IgD-negative memory B cell (primary cell): Measurements from ENCODE around the gene CD24. TPM values are rescaled to one million over a fixed set of nuclear protein-coding genes. Genes with fewer than 3 reads are reported as not detected.
"Not testable (repeated sequence)": the region's sequence is repeated elsewhere in the genome, so short reads cannot be mapped to it uniquely, and the experiment has no call there.

ENCODE experiments used
- H3K27ac Mint-ChIP-seq, 3 donors: one replicate each; pipeline ENCODE4 v1.8.0; 2020 to 2022; ENCODE audit warnings: mild to moderate bottlenecking in 3 of 3, mixed read lengths in 3 of 3, moderate library complexity in 1 of 3
- H3K27me3 Mint-ChIP-seq: one replicate; pipeline ENCODE4 v1.8.0; 2021; ENCODE audit warnings: mixed read lengths
- H3K36me3 Mint-ChIP-seq: one replicate; pipeline ENCODE4 v1.8.0; 2020; ENCODE audit warnings: mild to moderate bottlenecking, mixed read lengths
- H3K4me1 Mint-ChIP-seq, 3 donors: one replicate each; pipeline ENCODE4 v1.8.0; 2020 to 2022; ENCODE audit warnings: mixed read lengths in 3 of 3, mild to moderate bottlenecking in 1 of 3
- H3K4me3 Mint-ChIP-seq, 4 donors: one replicate each; pipeline ENCODE4 v1.8.0; 2020 to 2022; ENCODE audit warnings: mild to moderate bottlenecking in 4 of 4, mixed read lengths in 4 of 4, moderate library complexity in 3 of 4
- H3K9me3 Mint-ChIP-seq, 3 donors: one replicate each; pipeline ENCODE4 v1.8.0; 2020 to 2021; ENCODE audit warnings: mixed read lengths in 3 of 3, mild to moderate bottlenecking in 1 of 3
- polyA plus RNA-seq: library from polyadenylated mRNA; unstranded; fragments of 300-500 nt; fragmentation: Illumina TruSeq; gene quantifications from one replicate; pipeline ENCODE4 v1.2.3, GENCODE V29; 2021

CD24 gene, protein sequence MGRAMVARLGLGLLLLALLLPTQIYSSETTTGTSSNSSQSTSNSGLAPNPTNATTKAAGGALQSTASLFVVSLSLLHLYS
- 261 TPM for polyA plus RNA-seq

DNA sequence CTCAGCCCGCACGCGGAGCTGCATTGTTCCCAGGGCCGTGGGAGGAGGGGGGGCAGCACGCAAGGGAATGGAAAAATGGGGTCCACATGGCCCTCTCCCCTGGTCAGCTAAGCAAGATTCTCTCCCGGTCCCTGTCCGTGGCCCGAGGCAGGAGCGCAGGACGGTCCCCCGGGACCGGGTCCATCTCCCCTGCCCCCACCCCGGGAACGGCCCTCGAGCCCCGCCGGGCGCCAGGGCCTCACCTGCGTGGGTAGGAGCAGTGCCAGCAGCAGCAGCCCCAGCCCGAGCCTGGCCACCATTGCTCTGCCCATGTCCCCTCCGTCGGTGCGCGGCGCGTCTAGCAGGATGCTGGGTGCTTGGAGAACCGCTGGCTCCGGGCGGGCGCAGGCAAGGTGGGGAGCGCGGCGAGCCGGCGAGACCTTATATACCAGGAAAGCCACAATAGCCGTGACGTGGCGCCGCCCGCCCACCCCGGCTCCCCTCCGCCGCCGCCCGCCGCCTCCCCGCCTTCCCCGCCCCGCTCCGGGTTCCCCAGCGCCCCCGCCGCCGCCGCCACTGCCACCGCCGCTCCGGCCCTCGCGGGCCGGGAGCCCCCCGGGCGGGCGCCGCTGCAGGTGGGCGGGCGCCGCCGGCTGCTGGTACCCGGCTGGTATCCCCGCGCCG is at the start of gene CD24:
Gene CD24, minus strand, starts transcription at position 394 of the 663 bp plus-strand sequence. Its CDS starts 83 bp downstream, at position 311.
- Mint-ChIP-seq H3K27me3 (no peaks in the 10 kb centered on the region), H3K9me3 (no peaks in the 10 kb centered on the region), H3K27ac (peak within 1 kb of the TSS; percentile 92 to 96 (median 95))

DNA sequence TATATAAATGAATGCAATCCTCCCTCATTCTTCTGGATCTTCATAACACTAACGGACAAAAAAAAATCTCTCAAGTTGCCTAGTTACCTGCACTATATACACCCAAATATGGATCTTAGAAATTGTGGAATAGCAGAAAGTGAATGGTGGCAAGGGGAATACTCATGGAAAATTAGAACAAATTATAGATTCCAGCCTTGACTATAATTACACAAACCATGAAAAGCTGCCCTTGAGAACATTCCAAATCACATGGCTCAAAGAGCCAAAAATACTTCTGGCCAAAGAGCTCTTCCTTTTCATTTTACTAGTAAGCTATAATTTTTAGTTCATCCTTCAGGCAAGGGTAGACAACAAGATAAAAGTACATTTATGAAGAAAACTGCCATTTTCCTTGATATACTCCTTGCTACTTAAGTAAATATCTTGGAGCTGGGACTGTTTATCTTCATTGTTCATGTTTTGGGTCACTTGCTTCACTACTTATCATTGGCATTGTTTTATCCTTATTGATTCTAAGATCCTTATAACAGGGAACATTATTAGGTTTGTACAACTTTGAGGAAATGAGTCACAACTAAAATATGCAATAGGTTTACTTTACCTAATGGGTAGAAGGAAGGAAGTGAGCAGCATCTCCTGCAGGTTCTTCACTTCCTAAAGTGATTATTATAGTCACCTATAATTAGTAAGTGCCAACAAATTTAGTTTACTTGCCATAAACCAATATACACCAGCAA is 47.1 kb upstream of the CD24 start:
- Mint-ChIP-seq H3K27ac (peak overlapping the region in 1 of 3 donors; percentile 12), H3K4me3 (peak overlapping the region in 1 of 4 donors; percentile 8), H3K4me1 (peaks cover 9 to 13% (median 13%) of the 10 kb centered on the region in 3 donors)

More for the DNA sequence above, at the start of gene CD24:
- Mint-ChIP-seq H3K4me1 (peaks cover 21 to 32% (median 31%) of the 10 kb centered on the region in 3 donors), H3K36me3 (peaks cover 7% of the 10 kb centered on the region), H3K4me3 (peak within 1 kb of the TSS; percentile 95 to 98 (median 98))

DNA sequence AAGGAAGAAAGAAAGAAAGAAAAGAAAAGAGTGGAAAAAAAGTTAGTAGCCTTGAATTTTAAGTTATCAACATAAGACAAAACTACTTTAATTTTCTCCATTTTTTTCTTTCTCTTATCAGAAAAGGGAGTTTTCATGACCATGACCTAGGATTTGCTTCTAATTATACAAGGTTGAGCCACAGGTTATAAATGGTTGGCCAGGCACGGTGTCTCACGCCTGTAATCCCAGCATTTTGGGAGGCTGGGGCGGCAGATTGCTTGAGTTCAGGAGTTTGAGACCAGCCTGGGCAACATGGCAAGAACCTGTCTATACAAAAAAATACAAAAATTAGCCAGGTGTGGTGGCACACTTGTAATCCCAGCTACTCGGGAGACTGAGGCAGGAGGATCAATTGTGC is 45.7 kb upstream of the CD24 start:
- H3K36me3 Mint-ChIP-seq, result no peaks in the 10 kb centered on the region
- H3K9me3 Mint-ChIP-seq, result no peaks in the 10 kb centered on the region
- peaks cover 9 to 10% (median 9%) of the 10 kb centered on the region in 3 donors for H3K4me1 Mint-ChIP-seq
- H3K27ac Mint-ChIP-seq, result no peak overlapping the region
- H3K27me3 Mint-ChIP-seq, result peaks cover 3% of the 10 kb centered on the region
- no peak overlapping the region for H3K4me3 Mint-ChIP-seq

More for the DNA sequence above, 47.1 kb upstream of the CD24 start:
- no peaks in the 10 kb centered on the region for H3K9me3 Mint-ChIP-seq
- H3K36me3 Mint-ChIP-seq, result no peaks in the 10 kb centered on the region
- peaks cover 1% of the 10 kb centered on the region for H3K27me3 Mint-ChIP-seq

DNA sequence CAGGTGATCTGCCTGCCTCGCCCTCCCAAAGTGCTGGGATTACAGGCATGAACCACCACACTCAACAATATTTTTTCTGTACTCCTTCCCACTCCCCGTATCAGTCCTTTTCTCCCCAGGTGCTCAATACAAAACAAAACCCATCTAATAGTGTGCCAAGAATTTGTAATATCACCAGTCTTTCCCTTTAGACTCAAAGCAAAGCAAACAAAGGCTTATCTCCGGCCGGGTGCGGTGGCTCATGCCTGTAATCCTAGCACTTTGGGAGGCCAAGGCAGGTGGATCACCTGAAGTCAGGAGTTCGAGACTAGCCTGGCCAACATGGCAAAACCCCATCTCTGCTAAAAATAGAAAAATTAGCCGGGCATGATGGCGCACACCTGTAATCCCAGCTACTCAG is 45.1 kb upstream of the CD24 start:
- H3K27me3 Mint-ChIP-seq, H3K36me3 Mint-ChIP-seq, H3K4me1 Mint-ChIP-seq, H3K4me3 Mint-ChIP-seq, H3K9me3 Mint-ChIP-seq, H3K27ac Mint-ChIP-seq: not testable (repeated sequence)

DNA sequence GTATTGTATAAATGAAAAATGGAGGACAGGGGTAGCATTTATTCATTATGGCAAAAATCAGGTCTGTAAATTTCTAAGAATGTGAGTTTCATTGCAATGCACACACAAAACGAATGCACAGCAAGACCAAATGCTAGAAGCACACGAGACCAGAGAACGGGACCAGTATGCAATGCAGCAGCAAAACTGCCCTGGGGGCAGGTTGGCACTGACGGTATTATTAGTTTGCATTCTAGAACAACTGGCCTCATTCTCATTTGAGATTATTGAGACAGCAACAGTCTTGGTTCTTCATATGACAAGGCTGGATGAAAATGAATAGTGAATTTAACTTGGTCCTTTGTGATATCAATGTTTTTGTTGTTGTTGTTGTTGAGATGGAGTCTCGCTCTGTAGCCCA is 44.5 kb upstream of the CD24 start:
- Mint-ChIP-seq H3K27ac (no peak overlapping the region), H3K9me3 (no peaks in the 10 kb centered on the region), H3K4me3 (no peak overlapping the region), H3K27me3 (peaks cover 3% of the 10 kb centered on the region), H3K36me3 (no peaks in the 10 kb centered on the region), H3K4me1 (peaks cover 9 to 10% (median 9%) of the 10 kb centered on the region in 3 donors)

DNA sequence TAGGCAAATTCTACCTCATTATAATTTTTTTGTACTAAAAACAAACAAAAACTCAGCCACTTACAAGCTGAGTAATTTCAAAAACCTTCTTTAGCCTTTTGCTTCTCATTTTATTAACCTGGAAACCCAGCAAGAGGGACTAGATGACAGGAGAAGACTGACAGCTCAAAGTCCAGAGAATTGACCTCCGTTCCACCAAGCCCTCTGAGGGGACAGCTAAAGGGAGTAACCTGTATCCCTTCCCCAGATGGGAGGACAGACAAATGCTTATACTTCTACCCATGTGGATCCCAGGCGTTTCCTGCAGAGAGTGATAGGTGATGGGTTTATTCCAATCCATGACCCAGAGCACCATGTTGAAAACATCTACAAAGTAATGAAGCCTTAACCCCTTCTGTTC is 35.0 kb upstream of the CD24 start:
- Mint-ChIP-seq H3K27ac (peak overlapping the region in 1 of 3 donors; percentile 14), H3K9me3 (peaks cover 0 to 1% (median 0%) of the 10 kb centered on the region in 3 donors), H3K4me3 (no peak overlapping the region), H3K36me3 (no peaks in the 10 kb centered on the region), H3K27me3 (no peaks in the 10 kb centered on the region), H3K4me1 (no peaks in the 10 kb centered on the region)

DNA sequence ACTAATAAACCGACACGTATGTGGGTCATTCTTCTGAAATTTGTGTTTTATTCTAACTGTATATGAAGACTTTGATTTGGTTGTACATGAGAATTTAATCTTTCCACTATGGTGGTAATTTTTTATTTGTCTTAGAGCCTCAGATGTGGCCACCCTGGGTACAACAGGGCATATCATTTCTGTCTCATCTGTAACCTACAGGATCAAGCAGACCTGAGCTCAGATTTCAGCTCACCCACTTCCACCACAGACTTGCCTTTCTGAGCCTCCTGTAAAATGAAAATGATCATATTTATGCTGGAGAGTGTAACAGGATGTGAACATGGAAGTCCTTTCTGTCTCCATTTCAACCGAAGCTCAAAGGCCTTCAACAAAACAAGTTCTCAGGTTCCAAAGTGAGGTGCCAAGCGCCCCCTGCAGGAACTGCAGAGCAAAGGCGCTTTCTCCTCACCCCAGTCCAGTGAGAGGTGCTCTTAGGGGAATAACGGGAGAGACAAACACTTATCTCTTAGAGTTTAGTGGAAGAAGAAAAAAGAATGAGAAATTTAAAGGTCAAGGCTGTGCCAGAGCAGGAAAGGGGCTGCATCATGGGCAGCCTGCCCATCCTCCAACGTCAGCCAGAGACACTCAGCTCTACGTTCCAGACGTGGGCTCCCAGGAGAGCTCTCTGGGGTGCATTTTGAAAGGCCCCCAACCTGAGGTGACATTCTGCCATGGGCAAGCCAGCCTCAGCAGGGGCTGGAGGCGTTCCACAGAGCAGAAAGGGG is 23.0 kb upstream of the CD24 start:
- Mint-ChIP-seq H3K27me3 (peaks cover 2% of the 10 kb centered on the region), H3K9me3 (no peaks in the 10 kb centered on the region), H3K27ac (peak overlapping the region in 1 of 3 donors; percentile 28), H3K4me1 (peaks cover 2 to 5% (median 3%) of the 10 kb centered on the region in 3 donors), H3K36me3 (no peaks in the 10 kb centered on the region), H3K4me3 (no peak overlapping the region)

DNA sequence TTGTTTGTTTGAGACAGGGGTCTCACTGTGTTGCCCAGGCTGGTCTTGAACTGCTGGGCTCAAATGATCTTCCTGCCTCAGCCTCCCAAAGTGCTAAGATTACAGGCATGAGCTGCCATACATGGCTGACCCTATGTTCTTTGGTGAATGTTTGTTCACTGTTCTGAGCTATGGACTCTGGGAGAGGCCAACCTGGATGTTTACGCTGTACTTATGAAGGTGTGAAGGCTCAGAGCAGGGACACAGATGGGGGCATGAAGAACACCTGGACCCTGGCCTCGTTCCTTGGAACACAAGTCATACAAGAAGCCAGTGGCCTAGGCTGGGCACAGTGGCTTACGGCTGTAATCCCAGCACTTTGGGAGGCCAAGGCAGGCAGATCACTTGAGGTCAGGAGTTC is 21.1 kb upstream of the CD24 start:
- Mint-ChIP-seq H3K27ac (no peak overlapping the region), H3K27me3 (peaks cover 2% of the 10 kb centered on the region), H3K4me1 (peaks cover 2 to 5% (median 3%) of the 10 kb centered on the region in 3 donors), H3K9me3 (no peaks in the 10 kb centered on the region), H3K4me3 (no peak overlapping the region), H3K36me3 (no peaks in the 10 kb centered on the region)

DNA sequence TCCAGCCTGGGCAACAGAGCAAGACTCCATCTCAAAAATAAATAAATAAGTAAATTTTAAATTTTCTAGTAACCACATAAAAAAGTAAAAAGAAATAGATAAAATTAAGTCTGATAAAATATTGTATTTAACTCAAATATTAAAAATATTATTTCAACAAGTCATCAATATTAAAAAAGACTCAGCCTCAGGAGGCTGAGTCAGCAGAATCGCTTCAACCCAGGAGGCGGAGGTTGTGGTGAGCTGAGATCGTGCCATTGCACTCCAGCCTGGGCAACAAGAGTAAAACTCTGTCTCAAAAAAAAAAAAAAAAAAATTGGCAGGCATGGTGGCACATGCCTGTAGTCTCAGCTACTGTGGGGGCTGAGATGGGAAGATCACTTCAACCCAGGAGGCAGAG is 15.2 kb upstream of the CD24 start:
- H3K27me3 Mint-ChIP-seq, H3K9me3 Mint-ChIP-seq, H3K27ac Mint-ChIP-seq, H3K4me1 Mint-ChIP-seq, H3K36me3 Mint-ChIP-seq, H3K4me3 Mint-ChIP-seq: not testable (repeated sequence)

DNA sequence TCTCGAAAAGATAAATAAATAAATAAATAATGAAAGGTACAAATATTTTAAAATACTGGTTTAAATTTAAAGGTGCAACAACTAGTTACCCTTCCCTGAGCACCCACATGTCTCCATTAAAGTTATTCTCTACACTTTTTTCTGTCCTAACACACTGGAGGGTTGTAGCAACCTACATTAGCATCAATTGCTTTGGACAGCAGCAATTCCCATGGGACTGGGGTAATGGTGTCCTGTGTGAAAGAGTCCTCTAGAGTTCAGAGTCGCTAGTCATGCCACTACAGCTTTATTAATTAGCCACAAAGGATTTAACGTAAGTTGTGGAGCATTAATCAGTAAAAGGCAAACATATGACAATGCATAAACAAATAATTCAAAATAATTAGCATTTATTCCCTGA is 14.1 kb upstream of the CD24 start:
- no peaks in the 10 kb centered on the region for H3K36me3 Mint-ChIP-seq
- H3K4me1 Mint-ChIP-seq, result no peaks in the 10 kb centered on the region
- H3K27ac Mint-ChIP-seq, result no peak overlapping the region
- H3K9me3 Mint-ChIP-seq, result no peaks in the 10 kb centered on the region
- H3K27me3 Mint-ChIP-seq, result peaks cover 2% of the 10 kb centered on the region
- H3K4me3 Mint-ChIP-seq, result no peak overlapping the region

DNA sequence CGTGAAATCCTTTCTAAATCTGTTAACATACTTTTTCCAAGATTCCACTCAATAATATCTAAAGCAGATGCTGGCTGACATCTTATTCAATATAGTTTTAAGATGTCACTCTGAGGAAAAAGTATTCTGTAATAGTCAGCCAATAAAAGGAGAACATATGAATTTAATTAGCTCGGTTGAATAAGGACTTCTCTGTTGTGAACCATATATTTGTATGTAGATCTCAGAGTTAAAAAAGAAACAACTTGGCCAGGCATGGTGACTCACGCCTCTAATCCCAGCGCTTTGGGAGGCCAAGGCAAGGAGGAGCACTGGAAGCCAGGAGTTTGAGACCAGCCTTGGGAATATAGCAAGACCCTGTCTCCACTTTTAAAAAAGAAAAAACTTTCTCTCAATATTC is 7.4 kb upstream of the CD24 start:
- Mint-ChIP-seq H3K4me3 (no peak overlapping the region), H3K4me1 (peaks cover 6 to 10% (median 7%) of the 10 kb centered on the region in 3 donors), H3K36me3 (no peaks in the 10 kb centered on the region), H3K9me3 (no peaks in the 10 kb centered on the region), H3K27ac (no peak overlapping the region), H3K27me3 (peaks cover 2% of the 10 kb centered on the region)

DNA sequence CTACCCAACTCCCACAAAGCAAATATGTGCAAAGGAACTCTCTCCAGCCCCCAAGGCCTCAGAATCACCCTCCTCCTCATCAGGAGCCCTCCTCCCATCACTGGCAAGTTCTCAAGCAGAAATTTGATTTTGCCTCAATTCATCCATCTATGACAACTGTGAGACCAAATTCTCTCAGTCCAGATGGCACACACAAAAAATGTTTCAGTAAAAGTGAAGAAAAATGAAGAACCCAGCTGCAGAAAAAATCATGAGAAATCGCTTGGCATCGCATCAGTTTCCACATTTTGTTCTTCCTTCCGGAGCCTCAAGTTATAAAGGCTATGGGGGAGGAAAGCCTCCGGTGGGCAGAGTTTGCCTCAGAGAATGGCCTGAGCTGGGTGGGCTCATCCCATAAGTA is 6.4 kb upstream of the CD24 start:
- no peak overlapping the region for H3K27ac Mint-ChIP-seq
- peaks cover 11 to 15% (median 11%) of the 10 kb centered on the region in 3 donors for H3K4me1 Mint-ChIP-seq
- no peaks in the 10 kb centered on the region for H3K9me3 Mint-ChIP-seq
- peaks cover 2% of the 10 kb centered on the region for H3K27me3 Mint-ChIP-seq
- no peaks in the 10 kb centered on the region for H3K36me3 Mint-ChIP-seq
- H3K4me3 Mint-ChIP-seq, result no peak overlapping the region

DNA sequence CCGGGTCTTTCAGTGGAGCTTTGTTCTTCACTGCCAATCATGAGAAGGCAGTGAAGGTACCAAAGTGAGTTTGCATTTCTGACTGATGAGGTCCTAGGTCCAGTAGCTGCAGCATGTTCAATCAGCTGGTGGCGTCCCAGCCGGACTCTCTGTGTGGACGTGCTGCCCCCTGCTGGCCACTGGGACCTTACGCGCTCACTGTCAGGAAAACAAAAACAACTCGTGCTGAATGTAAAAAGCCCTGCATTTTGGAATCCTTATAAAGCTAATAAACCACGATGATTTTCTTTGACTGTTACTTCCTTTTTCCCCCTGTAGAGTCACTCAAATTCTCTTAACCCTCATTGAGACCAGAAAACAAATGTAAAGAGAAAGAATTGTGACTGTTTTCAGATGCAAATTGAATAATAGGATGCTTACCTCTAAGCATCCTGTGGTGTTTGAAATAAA is 4.9 kb upstream of the CD24 start:
- no peaks in the 10 kb centered on the region for H3K9me3 Mint-ChIP-seq
- peak overlapping the region in 1 of 4 donors; percentile 67 for H3K4me3 Mint-ChIP-seq
- peaks cover 14 to 18% (median 15%) of the 10 kb centered on the region in 3 donors for H3K4me1 Mint-ChIP-seq
- peak overlapping the region in 2 of 3 donors; percentile 12 to 59 for H3K27ac Mint-ChIP-seq
- H3K27me3 Mint-ChIP-seq, result peaks cover 2% of the 10 kb centered on the region
- no peaks in the 10 kb centered on the region for H3K36me3 Mint-ChIP-seq

DNA sequence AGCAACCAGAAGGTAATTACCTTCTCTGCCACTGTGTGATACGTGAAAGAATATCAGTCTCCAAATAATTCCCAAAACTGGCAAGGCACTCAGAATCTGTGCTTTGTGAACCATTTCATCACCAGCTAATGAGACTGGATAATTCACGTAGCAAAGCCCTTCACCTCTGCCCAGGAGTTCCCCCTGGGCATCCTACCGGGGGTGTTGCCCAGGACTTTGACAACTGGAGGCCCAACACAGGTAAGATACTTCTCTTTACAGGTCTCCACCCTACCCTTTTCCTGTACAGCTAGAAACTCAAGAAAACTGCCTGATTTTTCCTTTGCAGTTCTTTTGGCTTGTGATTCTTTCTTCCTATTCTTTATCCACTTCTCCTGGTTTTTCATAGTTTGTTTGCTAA is 2.7 kb upstream of the CD24 start:
- Mint-ChIP-seq H3K27me3 (no peaks in the 10 kb centered on the region), H3K4me1 (peaks cover 16 to 22% (median 22%) of the 10 kb centered on the region in 3 donors), H3K9me3 (no peaks in the 10 kb centered on the region), H3K27ac (no peak overlapping the region), H3K4me3 (peak overlapping the region in 2 of 4 donors; percentile 35 to 97), H3K36me3 (peaks cover under 1% of the 10 kb centered on the region)

DNA sequence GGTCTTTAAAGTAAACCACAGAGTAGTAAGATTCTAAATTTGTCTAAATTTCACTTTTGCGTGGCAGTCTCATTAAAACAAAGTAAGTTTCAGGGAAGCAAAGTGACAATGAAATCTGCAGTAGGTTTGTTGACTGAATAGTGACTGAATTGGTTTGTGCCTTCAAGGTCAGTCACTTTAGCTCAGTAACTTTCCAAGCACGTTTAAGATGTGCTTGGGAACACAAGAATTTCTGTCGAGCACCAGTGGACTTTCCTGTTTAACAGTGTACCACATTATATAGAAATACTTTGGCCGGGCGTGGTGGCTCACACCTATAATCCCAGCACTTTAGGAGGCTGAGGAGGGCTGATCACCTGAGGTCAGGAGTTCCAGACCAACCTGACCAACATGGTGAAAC is 1.7 kb upstream of the CD24 start:
- peaks cover 24 to 29% (median 29%) of the 10 kb centered on the region in 3 donors for H3K4me1 Mint-ChIP-seq
- H3K27me3 Mint-ChIP-seq, result no peaks in the 10 kb centered on the region
- H3K27ac Mint-ChIP-seq, result peak overlapping the region in 2 of 3 donors; percentile 88 to 95
- H3K36me3 Mint-ChIP-seq, result peaks cover 7% of the 10 kb centered on the region
- peak overlapping the region; percentile 86 to 97 (median 91) for H3K4me3 Mint-ChIP-seq
- H3K9me3 Mint-ChIP-seq, result no peaks in the 10 kb centered on the region
